GM23338 (cell line): ENCODE data around the gene NDC80. TPM values are rescaled to one million over a fixed set of nuclear protein-coding genes. Genes with fewer than 3 reads are reported as not detected.

Source experiments
- ATAC-seq: fragments of 200-7000 bp; cut with Tn5 transposase; 3 replicates; pipeline ENCODE4 v1.9.1; 2020
- DNase-seq: peaks from one replicate; pipeline ENCODE4 v3.0.0-alpha.2; 2015; ENCODE audit warnings: low spot score
- H2AFZ ChIP-seq: fragments of 200-600 bp; sonication (generic); 2 replicates; pipeline ENCODE4 v1.8.0; 2016; ENCODE audit warnings: antibody characterized with exemption, mild to moderate bottlenecking, moderate library complexity
- H3F3A ChIP-seq: fragments of 200-600 bp; sonication (generic); replicated peaks from 2 replicates; pipeline ENCODE4 v1.8.0; 2017; ENCODE audit warnings: antibody characterized with exemption, mixed run types, low read depth
- H3K27ac ChIP-seq: fragments of 200-600 bp; sonication (generic); 2 replicates; pipeline ENCODE4 v1.6.1; 2016; ENCODE audit warnings: low read depth
- H3K27me3 ChIP-seq: fragments of 200-600 bp; sonication (generic); 2 replicates; pipeline ENCODE4 v1.8.0; 2016; ENCODE audit warnings: mild to moderate bottlenecking, mixed run types, moderate library complexity; ENCODE audit not compliant: insufficient read depth
- H3K36me3 ChIP-seq: fragments of 200-600 bp; sonication (generic); 2 replicates; pipeline ENCODE4 v1.8.0; 2016; ENCODE audit warnings: mild to moderate bottlenecking; ENCODE audit not compliant: insufficient read depth
- H3K4me1 ChIP-seq: fragments of 200-600 bp; sonication (generic); 2 replicates; pipeline ENCODE4 v1.8.0; 2016; ENCODE audit warnings: mild to moderate bottlenecking, moderate library complexity; ENCODE audit not compliant: insufficient read depth
- H3K4me2 ChIP-seq: fragments of 200-600 bp; sonication (generic); 2 replicates; pipeline ENCODE4 v1.7.1; 2017; ENCODE audit warnings: mixed run types
- H3K4me3 ChIP-seq: fragments of 200-600 bp; sonication (generic); 2 replicates; pipeline ENCODE4 v1.6.1; 2016; ENCODE audit warnings: mixed run types
- H3K79me2 ChIP-seq: fragments of 200-600 bp; sonication (generic); replicated peaks from 2 replicates; pipeline ENCODE4 v1.8.0; 2017; ENCODE audit warnings: mild to moderate bottlenecking; ENCODE audit not compliant: insufficient read depth
- H3K9me2 ChIP-seq: fragments of 200-600 bp; sonication (generic); 2 replicates; pipeline ENCODE4 v1.8.0; 2017; ENCODE audit not compliant: insufficient read depth
- H4K20me1 ChIP-seq: fragments of 200-600 bp; sonication (generic); replicated peaks from 2 replicates; pipeline ENCODE4 v1.8.0; 2017; ENCODE audit warnings: mild to moderate bottlenecking; ENCODE audit not compliant: insufficient read depth
- H3K27ac Mint-ChIP-seq: 2 replicates; pipeline ENCODE4 v1.8.0; 2020; ENCODE audit warnings: inconsistent platforms, mild to moderate bottlenecking, moderate library complexity, mixed read lengths
- H3K27me3 Mint-ChIP-seq: 3 replicates; pipeline ENCODE4 v1.8.0; 2022; ENCODE audit warnings: low read depth, mild to moderate bottlenecking, moderate library complexity, mixed read lengths, inconsistent platforms; ENCODE audit not compliant: insufficient read depth, poor library complexity
- H3K36me3 Mint-ChIP-seq: 3 replicates; pipeline ENCODE4 v1.8.0; 2021; ENCODE audit warnings: low read depth, mild to moderate bottlenecking, inconsistent platforms, moderate library complexity, mixed read lengths
- H3K4me1 Mint-ChIP-seq: 3 replicates; pipeline ENCODE4 v1.8.0; 2020; ENCODE audit warnings: mild to moderate bottlenecking, inconsistent platforms, mixed read lengths
- H3K4me3 Mint-ChIP-seq: 3 replicates; pipeline ENCODE4 v1.8.0; 2021; ENCODE audit warnings: moderate library complexity, mild to moderate bottlenecking, inconsistent platforms, mixed read lengths
- H3K9me3 Mint-ChIP-seq: 3 replicates; pipeline ENCODE4 v1.8.0; 2020; ENCODE audit warnings: moderate library complexity, mild to moderate bottlenecking, inconsistent platforms, mixed read lengths
- EZH2phosphoT487 ChIP-seq: fragments of 200-600 bp; sonication (generic); IDR thresholded peaks from one replicate; pipeline ENCODE4 v1.8.1; 2018; ENCODE audit warnings: antibody characterized with exemption; ENCODE audit not compliant: unreplicated experiment
- STAT1 ChIP-seq: IDR thresholded peaks from one replicate; pipeline ENCODE4 v1.6.1; 2016; ENCODE audit warnings: antibody characterized with exemption; ENCODE audit not compliant: unreplicated experiment
- ZNF331 ChIP-seq: fragments of 250-450 bp; sonication (Bioruptor Pico); IDR thresholded peaks from 2 replicates; pipeline ENCODE4 v1.5.0; 2020; ENCODE audit warnings: low read depth, mild to moderate bottlenecking, moderate library complexity
- polyA plus RNA-seq: library from polyadenylated mRNA; unstranded; fragments of >200 nt; fragmentation: Nextera tagmentation; extraction: Ambion mirVana; gene quantifications from 2 replicates; pipeline ENCODE4 v1.2.1, GENCODE V29; 2016
- total RNA-seq: library from RNA; depleted of rRNA; stranded (reverse); fragments of >200 nt; shearing (Covaris generic); gene quantifications from 2 replicates; pipeline ENCODE4 v1.2.3, GENCODE V29; 2014
- TF ChIP-seq, protein P1 (sequence below), 2 experiments: fragments of 200-600 bp in 1 of 2; sonication (generic) in 1 of 2; conservative IDR thresholded peaks; 2 replicates each; pipeline versions ENCODE4 v1.5.1 to v1.6.1; 2016 to 2017; ENCODE audit warnings: antibody characterized with exemption in 2 of 2, low read depth in 2 of 2, mild to moderate bottlenecking in 2 of 2, moderate library complexity in 1 of 2
- TF ChIP-seq, protein P2 (sequence below): fragments of 250-450 bp; sonication (Bioruptor Pico); IDR thresholded peaks from 2 replicates; pipeline ENCODE4 v1.5.0; 2020; ENCODE audit warnings: mild to moderate bottlenecking, moderate library complexity

The NDC80 gene
- total and polyA plus RNA-seq, 2 experiments from 2014 or later: 36.6 to 58.4 TPM

DNA sequence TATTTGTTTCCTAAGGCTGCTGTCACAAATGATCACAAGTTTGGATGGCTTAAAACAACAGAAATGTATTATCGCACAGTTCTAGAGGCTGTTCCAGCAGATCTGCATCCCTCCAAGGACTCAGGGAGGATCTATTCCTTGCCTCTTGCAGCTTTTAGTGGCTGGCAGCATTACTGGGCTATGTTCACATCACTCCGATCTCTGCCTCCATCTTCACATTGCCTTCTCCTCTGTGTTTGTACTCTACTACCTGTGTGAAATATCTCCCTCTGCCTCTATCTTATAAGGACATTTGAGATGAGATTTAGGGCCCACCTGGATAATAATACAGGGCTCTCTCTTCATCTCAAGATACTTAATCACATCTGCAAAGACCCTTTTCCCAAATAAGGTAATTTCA is 18.9 kb downstream of the NDC80 start:
- Mint-ChIP-seq H3K4me1 (no peaks in the 10 kb centered on the region), H3K9me3 (no peaks in the 10 kb centered on the region), H3K27me3 (no peaks in the 10 kb centered on the region), H3K36me3 (peaks cover 59% of the 10 kb centered on the region), H3K27ac (no peak overlapping the region; the same call in 1 of the 2 replicates), H3K4me3 (no peak overlapping the region)
- Histone ChIP-seq H3K4me3 (no peak overlapping the region), H4K20me1 (peaks cover 6% of the 10 kb centered on the region; the same call in 1 of the 2 replicates), H3K4me2 (no peak overlapping the region), H2AFZ (no peak overlapping the region), H3F3A (no peaks in the 10 kb centered on the region), H3K27me3 (no peaks in the 10 kb centered on the region), H3K79me2 (no peaks in the 10 kb centered on the region), H3K4me1 (no peaks in the 10 kb centered on the region), H3K9me2 (no peaks in the 10 kb centered on the region), H3K27ac (no peak overlapping the region), H3K36me3 (peaks cover 64% of the 10 kb centered on the region)
- ATAC-seq (no peak), DNase-seq (no peak)
- TF ChIP-seq EZH2phosphoT487 (no peak), STAT1 (no peak)

DNA sequence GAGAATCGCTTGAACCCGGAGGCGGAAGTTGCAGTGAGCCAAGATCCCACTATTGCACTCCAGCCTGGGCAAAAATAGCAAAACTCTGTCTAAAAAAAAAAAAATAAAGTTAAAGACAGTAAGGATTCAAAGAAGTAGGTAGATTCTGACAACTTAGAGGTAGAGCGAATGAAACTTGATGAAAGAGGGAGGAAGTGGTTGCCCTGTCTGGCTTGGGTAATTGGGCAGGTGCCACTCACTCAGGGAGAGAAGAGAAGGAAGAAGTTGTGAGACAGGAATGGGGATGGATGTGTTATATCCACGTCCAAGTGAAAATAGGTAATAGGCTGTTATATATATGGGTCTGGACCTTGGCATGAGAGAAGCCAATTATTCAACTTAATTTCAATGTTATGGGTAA is 26.3 kb downstream of the NDC80 start:
- Mint-ChIP-seq H3K9me3 (no peaks in the 10 kb centered on the region), H3K36me3 (peaks cover 68% of the 10 kb centered on the region), H3K4me1 (no peaks in the 10 kb centered on the region), H3K27me3 (peaks cover 2% of the 10 kb centered on the region), H3K27ac (no peak overlapping the region), H3K4me3 (no peak overlapping the region)
- Histone ChIP-seq H3K27ac (no peak overlapping the region), H3K79me2 (no peaks in the 10 kb centered on the region), H3F3A (no peaks in the 10 kb centered on the region), H3K4me1 (no peaks in the 10 kb centered on the region), H3K4me2 (no peak overlapping the region), H3K27me3 (no peaks in the 10 kb centered on the region), H2AFZ (no peak overlapping the region), H3K9me2 (no peaks in the 10 kb centered on the region), H4K20me1 (no peaks in the 10 kb centered on the region), H3K36me3 (peaks cover 51% of the 10 kb centered on the region), H3K4me3 (no peak overlapping the region)
- DNase-seq (no peak), ATAC-seq (no peak)
- TF ChIP-seq, protein P1, sequence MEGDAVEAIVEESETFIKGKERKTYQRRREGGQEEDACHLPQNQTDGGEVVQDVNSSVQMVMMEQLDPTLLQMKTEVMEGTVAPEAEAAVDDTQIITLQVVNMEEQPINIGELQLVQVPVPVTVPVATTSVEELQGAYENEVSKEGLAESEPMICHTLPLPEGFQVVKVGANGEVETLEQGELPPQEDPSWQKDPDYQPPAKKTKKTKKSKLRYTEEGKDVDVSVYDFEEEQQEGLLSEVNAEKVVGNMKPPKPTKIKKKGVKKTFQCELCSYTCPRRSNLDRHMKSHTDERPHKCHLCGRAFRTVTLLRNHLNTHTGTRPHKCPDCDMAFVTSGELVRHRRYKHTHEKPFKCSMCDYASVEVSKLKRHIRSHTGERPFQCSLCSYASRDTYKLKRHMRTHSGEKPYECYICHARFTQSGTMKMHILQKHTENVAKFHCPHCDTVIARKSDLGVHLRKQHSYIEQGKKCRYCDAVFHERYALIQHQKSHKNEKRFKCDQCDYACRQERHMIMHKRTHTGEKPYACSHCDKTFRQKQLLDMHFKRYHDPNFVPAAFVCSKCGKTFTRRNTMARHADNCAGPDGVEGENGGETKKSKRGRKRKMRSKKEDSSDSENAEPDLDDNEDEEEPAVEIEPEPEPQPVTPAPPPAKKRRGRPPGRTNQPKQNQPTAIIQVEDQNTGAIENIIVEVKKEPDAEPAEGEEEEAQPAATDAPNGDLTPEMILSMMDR (conservative IDR thresholded peaks at IDR 0.05; ENCODE audit: low read depth in 2 of 2): no peak

DNA sequence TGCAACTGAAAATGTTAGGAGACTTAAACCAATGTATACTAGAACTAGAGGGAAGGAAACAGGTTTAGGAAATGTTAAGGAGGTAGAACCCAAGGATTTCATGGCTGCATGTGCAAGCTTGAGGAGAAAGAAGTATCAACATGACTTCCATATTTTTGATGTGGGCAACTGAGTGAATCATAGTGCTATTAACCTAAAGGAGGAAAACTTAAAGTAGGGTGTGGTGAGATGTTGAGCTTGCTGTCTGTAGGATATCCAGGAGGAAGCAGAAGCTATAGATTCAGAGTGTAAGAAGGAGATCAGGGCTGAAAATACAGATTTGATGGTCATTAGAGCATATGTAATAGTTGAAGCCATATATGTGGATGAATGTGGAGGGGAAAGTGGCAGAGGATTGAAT is 31.5 kb downstream of the NDC80 start:
- Mint-ChIP-seq H3K4me1 (no peaks in the 10 kb centered on the region), H3K27me3 (no peaks in the 10 kb centered on the region), H3K36me3 (peaks cover 51% of the 10 kb centered on the region), H3K27ac (no peak overlapping the region), H3K4me3 (no peak overlapping the region), H3K9me3 (no peaks in the 10 kb centered on the region)
- Histone ChIP-seq H3K4me1 (no peaks in the 10 kb centered on the region), H3K27me3 (no peaks in the 10 kb centered on the region), H3K9me2 (no peaks in the 10 kb centered on the region), H4K20me1 (no peaks in the 10 kb centered on the region), H2AFZ (no peak overlapping the region), H3K27ac (no peak overlapping the region), H3K4me3 (no peak overlapping the region), H3K79me2 (no peaks in the 10 kb centered on the region), H3F3A (no peaks in the 10 kb centered on the region), H3K4me2 (no peak overlapping the region), H3K36me3 (peaks cover 61% of the 10 kb centered on the region; the same call in 1 of the 2 replicates)
- ATAC-seq (no peak), DNase-seq (no peak)
- no peak for TF ChIP-seq ZNF331 (CRISPR knock-in tag)
- TF ChIP-seq, protein P2, sequence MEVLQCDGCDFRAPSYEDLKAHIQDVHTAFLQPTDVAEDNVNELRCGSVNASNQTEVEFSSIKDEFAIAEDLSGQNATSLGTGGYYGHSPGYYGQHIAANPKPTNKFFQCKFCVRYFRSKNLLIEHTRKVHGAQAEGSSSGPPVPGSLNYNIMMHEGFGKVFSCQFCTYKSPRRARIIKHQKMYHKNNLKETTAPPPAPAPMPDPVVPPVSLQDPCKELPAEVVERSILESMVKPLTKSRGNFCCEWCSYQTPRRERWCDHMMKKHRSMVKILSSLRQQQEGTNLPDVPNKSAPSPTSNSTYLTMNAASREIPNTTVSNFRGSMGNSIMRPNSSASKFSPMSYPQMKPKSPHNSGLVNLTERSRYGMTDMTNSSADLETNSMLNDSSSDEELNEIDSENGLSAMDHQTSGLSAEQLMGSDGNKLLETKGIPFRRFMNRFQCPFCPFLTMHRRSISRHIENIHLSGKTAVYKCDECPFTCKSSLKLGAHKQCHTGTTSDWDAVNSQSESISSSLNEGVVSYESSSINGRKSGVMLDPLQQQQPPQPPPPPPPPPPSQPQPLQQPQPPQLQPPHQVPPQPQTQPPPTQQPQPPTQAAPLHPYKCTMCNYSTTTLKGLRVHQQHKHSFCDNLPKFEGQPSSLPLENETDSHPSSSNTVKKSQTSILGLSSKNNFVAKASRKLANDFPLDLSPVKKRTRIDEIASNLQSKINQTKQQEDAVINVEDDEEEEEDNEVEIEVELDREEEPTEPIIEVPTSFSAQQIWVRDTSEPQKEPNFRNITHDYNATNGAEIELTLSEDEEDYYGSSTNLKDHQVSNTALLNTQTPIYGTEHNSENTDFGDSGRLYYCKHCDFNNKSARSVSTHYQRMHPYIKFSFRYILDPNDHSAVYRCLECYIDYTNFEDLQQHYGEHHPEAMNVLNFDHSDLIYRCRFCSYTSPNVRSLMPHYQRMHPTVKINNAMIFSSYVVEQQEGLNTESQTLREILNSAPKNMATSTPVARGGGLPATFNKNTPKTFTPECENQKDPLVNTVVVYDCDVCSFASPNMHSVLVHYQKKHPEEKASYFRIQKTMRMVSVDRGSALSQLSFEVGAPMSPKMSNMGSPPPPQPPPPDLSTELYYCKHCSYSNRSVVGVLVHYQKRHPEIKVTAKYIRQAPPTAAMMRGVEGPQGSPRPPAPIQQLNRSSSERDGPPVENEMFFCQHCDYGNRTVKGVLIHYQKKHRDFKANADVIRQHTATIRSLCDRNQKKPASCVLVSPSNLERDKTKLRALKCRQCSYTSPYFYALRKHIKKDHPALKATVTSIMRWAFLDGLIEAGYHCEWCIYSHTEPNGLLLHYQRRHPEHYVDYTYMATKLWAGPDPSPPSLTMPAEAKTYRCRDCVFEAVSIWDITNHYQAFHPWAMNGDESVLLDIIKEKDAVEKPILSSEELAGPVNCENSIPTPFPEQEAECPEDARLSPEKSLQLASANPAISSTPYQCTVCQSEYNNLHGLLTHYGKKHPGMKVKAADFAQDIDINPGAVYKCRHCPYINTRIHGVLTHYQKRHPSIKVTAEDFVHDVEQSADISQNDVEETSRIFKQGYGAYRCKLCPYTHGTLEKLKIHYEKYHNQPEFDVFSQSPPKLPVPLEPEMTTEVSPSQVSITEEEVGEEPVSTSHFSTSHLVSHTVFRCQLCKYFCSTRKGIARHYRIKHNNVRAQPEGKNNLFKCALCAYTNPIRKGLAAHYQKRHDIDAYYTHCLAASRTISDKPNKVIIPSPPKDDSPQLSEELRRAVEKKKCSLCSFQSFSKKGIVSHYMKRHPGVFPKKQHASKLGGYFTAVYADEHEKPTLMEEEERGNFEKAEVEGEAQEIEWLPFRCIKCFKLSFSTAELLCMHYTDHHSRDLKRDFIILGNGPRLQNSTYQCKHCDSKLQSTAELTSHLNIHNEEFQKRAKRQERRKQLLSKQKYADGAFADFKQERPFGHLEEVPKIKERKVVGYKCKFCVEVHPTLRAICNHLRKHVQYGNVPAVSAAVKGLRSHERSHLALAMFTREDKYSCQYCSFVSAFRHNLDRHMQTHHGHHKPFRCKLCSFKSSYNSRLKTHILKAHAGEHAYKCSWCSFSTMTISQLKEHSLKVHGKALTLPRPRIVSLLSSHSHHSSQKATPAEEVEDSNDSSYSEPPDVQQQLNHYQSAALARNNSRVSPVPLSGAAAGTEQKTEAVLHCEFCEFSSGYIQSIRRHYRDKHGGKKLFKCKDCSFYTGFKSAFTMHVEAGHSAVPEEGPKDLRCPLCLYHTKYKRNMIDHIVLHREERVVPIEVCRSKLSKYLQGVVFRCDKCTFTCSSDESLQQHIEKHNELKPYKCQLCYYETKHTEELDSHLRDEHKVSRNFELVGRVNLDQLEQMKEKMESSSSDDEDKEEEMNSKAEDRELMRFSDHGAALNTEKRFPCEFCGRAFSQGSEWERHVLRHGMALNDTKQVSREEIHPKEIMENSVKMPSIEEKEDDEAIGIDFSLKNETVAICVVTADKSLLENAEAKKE (CRISPR knock-in tag): no peak
- TF ChIP-seq, protein P1 (conservative IDR thresholded peaks at IDR 0.05; ENCODE audit: low read depth in 2 of 2): no peak
